Activated CD4-positive, alpha-beta memory T cell treated with anti-CD3 and anti-CD28 coated beads, Interleukin-2, amount 10 ng/mL, durations not matched to agents 7 days and 5 days (primary cell): Measurements from ENCODE around the gene TBXAS1. TPM values are rescaled to one million over a fixed set of nuclear protein-coding genes. Genes with fewer than 3 reads are reported as not detected.

Experiments
- CTCF ChIA-PET: fragments of 350-600 bp; sonication (Branson Sonifier 250); formaldehyde crosslinking; loops from one replicate; lab custom pipeline; 2021; ENCODE audit warnings: antibody characterized with exemption, inconsistent platforms; lab: Charles Lee
- POLR2A ChIA-PET: fragments of 350-600 bp; sonication (Branson Sonifier 250); formaldehyde crosslinking; loops from one replicate; lab custom pipeline; 2021; ENCODE audit warnings: antibody characterized with exemption; lab: Charles Lee
- DNase-seq: peaks from one replicate; pipeline ENCODE4 v3.0.0-alpha.2; 2020
- H3K27ac Mint-ChIP-seq: one replicate; pipeline ENCODE4 v1.8.0; 2021; ENCODE audit warnings: mild to moderate bottlenecking, mixed read lengths
- H3K27me3 Mint-ChIP-seq: one replicate; pipeline ENCODE4 v1.8.0; 2021; ENCODE audit warnings: mixed read lengths
- H3K36me3 Mint-ChIP-seq: one replicate; pipeline ENCODE4 v1.8.0; 2021; ENCODE audit warnings: low read depth, mixed read lengths
- H3K4me1 Mint-ChIP-seq: one replicate; pipeline ENCODE4 v1.8.0; 2021; ENCODE audit warnings: mixed read lengths
- H3K4me3 Mint-ChIP-seq: one replicate; pipeline ENCODE4 v1.8.0; 2021; ENCODE audit warnings: mild to moderate bottlenecking, mixed read lengths
- H3K9me3 Mint-ChIP-seq: one replicate; pipeline ENCODE4 v1.8.0; 2021; ENCODE audit warnings: mixed read lengths
- total RNA-seq, 2 experiments: library from RNA; stranded (reverse); gene quantifications; one replicate each; pipeline ENCODE4 v1.2.3, GENCODE V29; 2021

TBXAS1 gene
- total RNA-seq, 2 experiments from 2014 or later, result 27.4 to 28.7 TPM

DNA sequence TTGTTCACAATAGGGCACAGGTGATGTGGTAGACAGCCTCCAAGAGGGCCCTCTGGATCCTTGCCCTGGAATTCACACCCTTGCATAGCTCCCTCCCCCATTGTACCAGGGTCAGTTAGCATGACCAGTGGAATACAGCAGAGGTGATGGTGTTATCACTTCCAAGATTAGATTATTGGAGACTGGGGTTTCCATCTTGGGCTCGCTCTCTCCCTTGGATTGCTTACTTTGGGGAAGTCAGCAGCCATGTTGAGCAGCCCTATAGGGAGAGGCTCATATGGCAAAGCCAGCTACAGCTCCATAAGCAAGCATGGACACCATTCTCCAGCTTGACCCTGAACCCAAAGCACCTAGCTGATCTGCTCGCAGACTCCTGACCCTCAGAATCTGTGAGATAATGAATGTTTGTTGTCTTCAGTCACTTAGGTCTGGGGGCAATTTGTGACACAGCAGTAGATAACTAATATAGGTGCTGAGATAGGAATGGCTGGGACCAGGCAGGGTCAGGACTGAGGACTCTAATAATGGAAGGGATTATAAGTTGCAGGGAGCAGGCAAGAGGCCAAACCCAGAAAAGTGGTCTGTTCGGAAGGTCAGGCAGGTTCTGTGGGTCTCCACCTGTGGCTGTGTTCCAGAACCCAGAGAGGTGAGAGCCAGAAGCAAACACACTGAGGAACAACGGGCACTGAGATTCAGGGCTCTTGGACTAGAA is 22.9 kb downstream of the TBXAS1 start:
- Mint-ChIP-seq H3K27ac (no peak overlapping the region), H3K36me3 (peaks cover 27% of the 10 kb centered on the region), H3K4me1 (peaks cover 23% of the 10 kb centered on the region), H3K27me3 (no peaks in the 10 kb centered on the region), H3K4me3 (no peak overlapping the region), H3K9me3 (peaks cover 11% of the 10 kb centered on the region)
- ChIA-PET POLR2A (no interaction called here), CTCF (no interaction called here)
- DNase-seq, result no peak

DNA sequence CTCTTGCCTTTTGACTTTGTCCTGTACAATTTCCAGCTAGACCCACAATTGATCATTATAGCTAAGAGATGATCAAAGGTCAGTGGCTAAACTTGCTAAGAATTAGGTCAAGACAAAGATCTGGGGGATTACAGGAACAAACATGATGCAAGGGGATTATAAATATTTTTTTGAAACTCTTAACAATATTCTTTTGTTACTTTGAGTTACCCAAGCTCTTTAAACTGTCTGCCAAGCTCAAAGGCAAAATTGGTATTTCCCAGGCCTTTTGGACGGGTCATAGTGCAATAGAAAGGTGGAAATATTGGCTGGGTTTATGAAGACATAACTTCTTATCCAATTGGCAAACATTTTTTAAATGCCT is 23.4 kb downstream of the TBXAS1 start:
- Mint-ChIP-seq H3K27me3 (no peaks in the 10 kb centered on the region), H3K4me3 (no peak overlapping the region), H3K4me1 (peaks cover 23% of the 10 kb centered on the region), H3K9me3 (peaks cover 13% of the 10 kb centered on the region), H3K27ac (no peak overlapping the region), H3K36me3 (peaks cover 26% of the 10 kb centered on the region)
- ChIA-PET POLR2A (no interaction called here), CTCF (no interaction called here)
- no peak for DNase-seq

DNA sequence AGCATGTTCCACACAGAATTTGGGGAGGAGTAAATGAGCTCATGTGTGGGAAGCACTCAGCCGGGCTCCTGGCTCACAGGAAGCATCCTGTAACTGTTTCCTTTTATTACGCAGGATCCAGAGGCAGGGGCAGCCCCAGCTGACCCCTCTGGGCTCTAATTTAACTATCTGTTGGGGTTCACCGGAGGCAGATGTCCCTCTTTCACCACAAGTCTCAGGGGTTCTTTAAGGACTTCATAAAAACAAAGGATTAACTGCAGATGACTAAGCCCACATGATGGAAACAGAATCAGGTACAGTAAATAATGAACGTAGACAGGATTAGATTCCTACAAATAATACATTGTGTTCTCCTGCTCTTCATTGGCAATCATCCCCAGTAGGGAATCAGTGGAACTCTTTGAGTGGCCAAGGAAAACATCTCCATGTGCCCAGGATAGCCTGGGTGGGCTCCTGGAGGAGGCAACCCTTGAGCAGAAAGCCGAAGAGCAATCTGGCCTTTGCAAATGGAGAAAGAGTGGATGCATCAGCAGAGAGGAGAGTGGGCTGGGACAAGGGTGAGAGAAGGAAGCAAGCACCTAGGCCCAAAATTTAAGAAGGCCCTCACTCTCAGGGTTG is 24.6 kb downstream of the TBXAS1 start:
- Mint-ChIP-seq H3K4me1 (peaks cover 23% of the 10 kb centered on the region), H3K27ac (no peak overlapping the region), H3K9me3 (peaks cover 11% of the 10 kb centered on the region), H3K4me3 (no peak overlapping the region), H3K27me3 (no peaks in the 10 kb centered on the region), H3K36me3 (peaks cover 25% of the 10 kb centered on the region)
- POLR2A ChIA-PET, result interaction anchor here (1.9 kb wide), 1 partner anchor 24 kb away, joined by 4 read pairs; no protein-coding TSS in a partner anchor
- no peak for DNase-seq
- CTCF ChIA-PET, result interaction anchor here (1.3 kb wide), 1 partner anchor 235 kb away, joined by 3 read pairs; no protein-coding TSS in a partner anchor

DNA sequence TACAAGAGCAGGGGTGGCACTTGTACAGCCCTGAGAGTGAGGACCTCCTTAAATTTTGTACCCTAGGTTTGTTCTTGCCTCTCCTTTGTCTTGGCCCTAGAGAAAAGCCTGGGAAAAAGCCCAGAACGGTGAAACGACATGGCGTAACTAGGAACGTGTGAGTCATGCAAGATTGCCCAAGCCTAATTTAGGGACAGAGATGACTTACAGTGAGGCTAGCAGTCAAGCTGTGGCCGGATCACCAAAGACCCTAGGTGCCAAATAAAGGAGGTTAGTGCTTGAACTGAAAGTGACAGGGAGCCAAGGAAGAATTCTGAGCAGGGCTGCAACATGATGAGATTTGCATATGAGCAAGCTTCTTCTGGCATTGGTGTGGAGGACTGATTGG is 25.1 kb downstream of the TBXAS1 start:
- no peak for DNase-seq
- Mint-ChIP-seq H3K4me3 (no peak overlapping the region), H3K36me3 (peaks cover 22% of the 10 kb centered on the region), H3K27ac (no peak overlapping the region), H3K27me3 (no peaks in the 10 kb centered on the region), H3K9me3 (peaks cover 8% of the 10 kb centered on the region), H3K4me1 (peaks cover 23% of the 10 kb centered on the region)
- POLR2A ChIA-PET, result interaction anchor here (1.9 kb wide), 1 partner anchor 23 kb away, joined by 4 read pairs; no protein-coding TSS in a partner anchor
- CTCF ChIA-PET, result interaction anchor here (1.3 kb wide), 1 partner anchor 235 kb away, joined by 3 read pairs; no protein-coding TSS in a partner anchor

DNA sequence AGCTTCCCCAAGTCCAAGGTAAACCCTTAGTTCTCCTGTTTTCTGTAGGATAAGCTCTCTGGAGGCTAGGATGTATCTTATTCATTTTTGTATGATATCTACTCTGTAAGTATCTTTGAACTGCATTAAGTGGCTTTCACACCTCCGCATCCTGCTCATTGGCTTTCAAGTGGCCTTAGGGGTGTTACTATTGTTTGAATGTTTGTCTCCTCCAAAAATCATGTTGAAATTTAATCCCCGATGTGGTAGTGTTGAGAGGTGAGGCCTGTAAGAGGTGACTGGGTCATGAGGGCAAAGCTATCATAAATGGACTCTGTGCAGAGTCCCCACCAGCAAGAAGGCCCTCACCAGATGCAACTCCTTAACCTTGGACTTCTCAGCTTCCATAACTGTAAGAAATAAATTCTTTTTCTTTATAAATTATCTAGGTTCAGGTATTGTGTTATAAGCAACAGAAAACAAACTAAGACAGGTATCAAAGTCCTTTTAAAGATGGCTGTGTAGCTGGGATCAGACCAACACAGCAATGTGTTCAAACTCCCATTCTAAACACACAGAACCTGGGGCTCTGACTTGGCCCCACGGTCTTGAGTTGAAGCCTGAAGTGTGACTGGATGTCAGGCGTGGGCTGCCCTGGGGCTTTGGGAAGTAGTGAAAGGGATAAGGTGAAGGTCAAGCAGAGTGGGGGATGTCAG is 25.9 kb downstream of the TBXAS1 start:
- peaks cover 23% of the 10 kb centered on the region for H3K4me1 Mint-ChIP-seq
- DNase-seq, result no peak
- ChIA-PET POLR2A (interaction anchor here (1.2 to 1.9 kb wide), 3 partner anchors 22 to 61 kb away, joined by 4 read pairs; no protein-coding TSS in a partner anchor), CTCF (interaction anchor here (1.3 kb wide), 2 partner anchors 209 to 236 kb away, joined by 3 to 5 read pairs; no protein-coding TSS in a partner anchor)
- peak overlapping the region; percentile 72 for H3K27ac Mint-ChIP-seq
- H3K9me3 Mint-ChIP-seq, result peaks cover 5% of the 10 kb centered on the region
- no peaks in the 10 kb centered on the region for H3K27me3 Mint-ChIP-seq
- peaks cover 17% of the 10 kb centered on the region for H3K36me3 Mint-ChIP-seq
- H3K4me3 Mint-ChIP-seq, result no peak overlapping the region

DNA sequence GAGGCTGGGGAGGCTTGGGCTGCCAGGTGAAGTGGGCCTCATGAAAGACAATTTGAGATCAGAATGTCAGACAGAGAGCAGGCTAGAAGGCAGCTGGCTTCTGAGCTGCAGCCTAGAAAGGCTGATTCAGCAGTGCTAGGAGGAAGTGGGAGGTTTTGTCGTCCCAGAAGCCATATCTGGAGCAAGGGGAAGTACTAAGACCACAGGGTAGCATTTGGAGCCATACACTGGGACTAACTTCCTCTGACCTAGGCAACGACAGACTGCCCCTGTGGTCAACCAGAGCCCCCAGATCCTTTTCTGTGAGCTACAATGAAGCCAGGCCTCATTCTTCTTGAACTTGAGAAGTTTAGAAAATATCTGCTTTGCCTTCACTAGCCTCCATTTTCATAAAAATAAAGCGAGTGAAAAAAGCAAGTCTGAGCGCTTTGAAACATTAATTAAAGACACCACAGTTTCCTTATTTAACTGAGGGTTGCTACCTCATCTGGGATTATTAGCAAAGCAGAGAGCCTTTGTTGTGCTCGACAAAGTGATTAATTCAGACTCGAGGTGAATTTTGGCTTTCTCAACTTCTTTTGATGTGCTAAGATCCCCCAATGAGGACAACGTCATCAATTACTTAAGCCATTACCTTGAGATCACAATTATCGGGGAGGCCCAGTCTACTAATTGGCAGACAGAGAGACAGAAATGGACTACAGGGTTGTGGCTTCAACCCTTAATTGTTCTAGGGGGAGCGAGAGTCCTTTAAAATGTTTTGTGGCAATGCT is 26.6 kb downstream of the TBXAS1 start:
- CTCF ChIA-PET, result interaction anchor here (1.3 kb wide), 1 partner anchor 210 kb away, joined by 5 read pairs; no protein-coding TSS in a partner anchor
- Mint-ChIP-seq H3K4me3 (no peak overlapping the region), H3K4me1 (peaks cover 28% of the 10 kb centered on the region), H3K27ac (peak overlapping the region; percentile 72), H3K27me3 (no peaks in the 10 kb centered on the region), H3K9me3 (peaks cover 5% of the 10 kb centered on the region), H3K36me3 (peaks cover 21% of the 10 kb centered on the region)
- peak; percentile 35 for DNase-seq
- POLR2A ChIA-PET, result interaction anchor here (1.2 to 1.9 kb wide), 3 partner anchors 22 to 60 kb away, joined by 4 read pairs; no protein-coding TSS in a partner anchor

DNA sequence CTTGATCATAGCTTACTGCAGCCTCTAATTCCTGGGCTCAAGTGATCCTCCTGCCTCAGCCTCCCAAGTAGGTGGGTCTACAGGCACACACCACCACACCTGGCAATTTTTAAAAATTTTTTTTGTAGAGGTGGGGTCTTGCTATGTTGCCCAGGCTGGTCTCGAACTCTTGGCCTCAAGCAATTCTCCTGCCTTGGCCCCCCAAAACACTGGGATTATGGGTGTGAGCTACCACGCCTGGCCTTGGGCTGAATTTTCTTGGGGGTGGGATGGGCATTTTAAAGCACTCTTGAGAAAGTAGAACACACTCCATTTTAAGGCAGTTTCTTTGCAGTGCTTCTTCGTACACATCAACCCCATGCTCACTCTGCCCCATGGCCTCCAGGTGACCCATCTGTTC is 28.7 kb downstream of the TBXAS1 start:
- ChIA-PET POLR2A (no interaction called here), CTCF (no interaction called here)
- Mint-ChIP-seq H3K4me1 (peaks cover 28% of the 10 kb centered on the region), H3K36me3 (peaks cover 25% of the 10 kb centered on the region), H3K4me3 (no peak overlapping the region), H3K27ac (no peak overlapping the region), H3K9me3 (peaks cover 5% of the 10 kb centered on the region), H3K27me3 (peaks cover 5% of the 10 kb centered on the region)
- DNase-seq, result no peak

DNA sequence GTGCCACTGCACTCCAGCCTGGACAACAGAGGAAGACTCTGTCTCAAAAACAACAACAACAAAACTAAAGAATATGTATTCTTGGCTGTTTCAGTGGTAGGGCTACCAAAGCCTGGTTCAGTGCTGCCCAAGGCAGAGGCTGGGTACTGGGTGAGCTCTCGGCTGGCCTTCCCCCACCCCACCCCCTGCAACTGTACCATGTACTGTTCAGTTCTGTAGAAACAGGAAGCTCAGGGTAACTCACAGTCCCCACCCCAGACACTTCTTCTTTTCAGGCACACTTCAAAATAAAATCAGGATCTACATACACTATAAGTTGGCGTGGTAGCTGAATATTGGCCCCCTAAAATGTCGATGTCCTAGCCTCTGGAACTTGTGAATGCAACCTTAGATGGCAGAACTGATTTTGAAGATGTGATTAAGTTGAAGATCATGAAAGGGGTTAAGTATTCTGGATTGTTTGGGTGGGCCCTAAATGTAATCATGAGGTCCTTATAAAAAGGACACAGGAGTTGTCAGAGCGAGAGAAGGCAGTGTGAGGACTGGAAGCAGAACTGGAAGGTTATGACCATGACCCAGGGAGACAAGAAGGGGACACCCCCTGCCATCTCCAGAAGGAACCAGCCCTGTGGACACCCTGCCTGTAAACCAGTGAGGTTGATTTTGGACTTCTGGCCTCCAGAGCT is 31.2 kb downstream of the TBXAS1 start:
- H3K27me3 Mint-ChIP-seq, result peaks cover 14% of the 10 kb centered on the region
- H3K9me3 Mint-ChIP-seq, result peaks cover 16% of the 10 kb centered on the region
- ChIA-PET POLR2A (no interaction called here), CTCF (no interaction called here)
- no peak overlapping the region for H3K4me3 Mint-ChIP-seq
- no peak for DNase-seq
- H3K36me3 Mint-ChIP-seq, result peaks cover 29% of the 10 kb centered on the region
- peaks cover 15% of the 10 kb centered on the region for H3K4me1 Mint-ChIP-seq
- H3K27ac Mint-ChIP-seq, result no peak overlapping the region

DNA sequence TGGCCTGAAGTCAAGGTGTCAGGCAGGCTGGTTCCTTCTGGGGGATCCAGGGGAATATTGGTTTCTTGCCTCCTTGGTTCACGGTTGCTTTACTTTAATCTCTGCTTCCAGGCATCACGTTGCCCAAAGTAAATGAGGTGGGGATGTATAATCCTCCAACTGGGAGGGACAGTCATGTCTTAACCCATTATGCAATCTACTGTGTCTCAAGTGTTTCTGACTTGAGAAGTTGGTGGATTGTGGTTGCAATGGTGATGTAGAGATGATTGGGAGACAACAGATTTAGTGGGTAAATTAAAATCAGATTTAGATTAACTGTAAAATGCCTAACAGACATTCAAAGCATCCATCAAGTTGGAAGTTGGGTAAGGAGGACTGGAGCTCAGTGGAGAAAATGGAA is 32.7 kb downstream of the TBXAS1 start:
- CTCF ChIA-PET, result no interaction called here
- POLR2A ChIA-PET, result no interaction called here
- Mint-ChIP-seq H3K36me3 (peaks cover 32% of the 10 kb centered on the region), H3K9me3 (peaks cover 22% of the 10 kb centered on the region), H3K27me3 (peaks cover 14% of the 10 kb centered on the region), H3K4me3 (no peak overlapping the region), H3K27ac (no peak overlapping the region), H3K4me1 (peaks cover 5% of the 10 kb centered on the region)
- no peak for DNase-seq

DNA sequence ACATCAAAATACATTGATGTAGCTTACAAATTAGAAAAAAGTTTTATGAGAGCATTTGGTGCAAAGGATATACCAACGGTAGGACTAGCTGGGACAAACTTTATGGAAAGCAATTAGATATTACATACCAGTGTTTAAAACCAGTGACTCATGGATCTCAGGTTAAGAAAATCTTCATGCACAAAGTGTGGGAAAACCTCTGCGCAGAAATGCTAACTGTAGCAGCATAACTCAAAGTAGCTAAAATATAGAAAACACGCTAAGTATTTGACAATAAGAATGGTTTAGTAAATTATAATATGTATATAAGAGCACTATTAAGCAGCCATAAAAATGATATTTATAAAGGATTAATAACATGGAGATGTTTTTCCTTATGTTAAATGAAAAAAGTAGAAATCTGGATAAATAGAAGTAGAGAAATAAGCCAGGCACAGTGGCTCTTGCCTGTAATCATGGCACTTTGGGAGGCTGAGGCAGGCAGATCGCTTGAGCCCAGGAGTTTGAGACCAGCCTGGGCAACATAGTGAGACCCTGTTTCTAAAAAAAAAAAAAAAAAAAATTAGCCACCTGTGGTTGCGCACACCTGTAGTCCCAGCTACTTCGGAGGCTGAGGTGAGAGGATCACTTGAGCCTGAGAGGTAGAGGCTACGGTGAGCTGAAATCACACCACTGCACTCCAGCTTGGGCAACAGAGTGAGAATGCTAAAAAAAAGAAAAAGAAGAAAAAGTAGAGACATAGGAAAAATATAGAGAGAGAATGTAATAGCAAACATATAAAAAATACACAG is 37.2 kb downstream of the TBXAS1 start:
- peaks cover 8% of the 10 kb centered on the region for H3K4me1 Mint-ChIP-seq
- peaks cover 20% of the 10 kb centered on the region for H3K9me3 Mint-ChIP-seq
- no peak overlapping the region for H3K27ac Mint-ChIP-seq
- CTCF ChIA-PET, result interaction anchor here (0.7 kb wide), 1 partner anchor 87 kb away, joined by 3 read pairs; no protein-coding TSS in a partner anchor
- H3K27me3 Mint-ChIP-seq, result peaks cover 14% of the 10 kb centered on the region
- no peak for DNase-seq
- no peak overlapping the region for H3K4me3 Mint-ChIP-seq
- peaks cover 22% of the 10 kb centered on the region for H3K36me3 Mint-ChIP-seq
- POLR2A ChIA-PET, result no interaction called here

DNA sequence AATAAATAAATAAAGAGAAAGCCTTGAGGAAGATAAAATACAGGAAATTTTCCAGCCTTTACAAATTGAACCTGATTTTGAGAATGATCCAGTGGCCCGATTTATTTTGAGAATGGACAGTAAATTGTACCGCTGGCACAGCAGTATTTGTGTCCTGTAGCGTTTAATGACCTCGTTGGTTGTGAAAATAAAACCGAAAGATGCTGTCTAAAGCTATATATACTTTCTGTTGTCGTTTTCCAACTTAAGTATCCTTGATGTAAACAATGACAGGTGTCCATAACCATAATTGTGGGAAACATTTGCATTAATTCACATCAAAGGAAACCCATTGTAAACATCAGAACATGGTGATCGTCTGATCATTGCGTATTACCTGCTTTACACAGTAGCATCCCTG is 38.8 kb downstream of the TBXAS1 start:
- Mint-ChIP-seq H3K4me3 (no peak overlapping the region), H3K4me1 (peaks cover 8% of the 10 kb centered on the region), H3K9me3 (peaks cover 20% of the 10 kb centered on the region), H3K27ac (no peak overlapping the region), H3K36me3 (peaks cover 30% of the 10 kb centered on the region), H3K27me3 (peaks cover 9% of the 10 kb centered on the region)
- no peak for DNase-seq
- ChIA-PET POLR2A (no interaction called here), CTCF (interaction anchor here (0.7 kb wide), 1 partner anchor 151 kb away, joined by 5 read pairs; no protein-coding TSS in a partner anchor)
